T-helper 1 cell treated with Interleukin-12 subunit alpha and Interleukin-12 subunit beta and Interleukin-4 antibody, amounts not matched to agents 30 μg/mL and 1 μg/mL, for 36 hours (primary cell): ENCODE measurements around the gene AP2S1.
"Not testable (repeated sequence)": the region's sequence is repeated elsewhere in the genome, so short reads cannot be mapped to it uniquely, and the experiment has no call there.

Experiments used
- H3K27ac Mint-ChIP-seq: one replicate; pipeline ENCODE4 v1.8.0; 2021; ENCODE audit warnings: mild to moderate bottlenecking, mixed read lengths
- H3K27me3 Mint-ChIP-seq: one replicate; pipeline ENCODE4 v1.8.0; 2021; ENCODE audit warnings: low read depth, mixed read lengths
- H3K36me3 Mint-ChIP-seq: one replicate; pipeline ENCODE4 v1.8.0; 2021; ENCODE audit warnings: low read depth, mixed read lengths
- H3K4me1 Mint-ChIP-seq: one replicate; pipeline ENCODE4 v1.8.0; 2021; ENCODE audit warnings: low read depth, mixed read lengths
- H3K4me3 Mint-ChIP-seq: one replicate; pipeline ENCODE4 v1.8.0; 2021; ENCODE audit warnings: mild to moderate bottlenecking, moderate library complexity, mixed read lengths
- H3K9me3 Mint-ChIP-seq: one replicate; pipeline ENCODE4 v1.8.0; 2021; ENCODE audit warnings: mixed read lengths

AP2S1 gene

GRCh38 chr19:46878613-46879375 is 28.1 kb upstream of the AP2S1 start:
- no peak overlapping the region for H3K27ac Mint-ChIP-seq
- peaks cover 3% of the 10 kb centered on the region for H3K36me3 Mint-ChIP-seq
- H3K9me3 Mint-ChIP-seq, result no peaks in the 10 kb centered on the region
- no peaks in the 10 kb centered on the region for H3K27me3 Mint-ChIP-seq
- H3K4me3 Mint-ChIP-seq, result no peak overlapping the region
- H3K4me1 Mint-ChIP-seq, result peaks cover 2% of the 10 kb centered on the region

- H3K9me3 Mint-ChIP-seq, result no peaks in the 10 kb centered on the region
- no peaks in the 10 kb centered on the region for H3K27me3 Mint-ChIP-seq
- H3K4me3 Mint-ChIP-seq, result no peak overlapping the region
- H3K36me3 Mint-ChIP-seq, result peaks cover 3% of the 10 kb centered on the region
- H3K27ac Mint-ChIP-seq, result no peak overlapping the region
- peaks cover 4% of the 10 kb centered on the region for H3K4me1 Mint-ChIP-seq
Observed at GRCh38 chr19:46875657-46876056, 25.0 kb upstream of the AP2S1 start.

GRCh38 chr19:46875234-46875633 is 24.6 kb upstream of the AP2S1 start:
- H3K4me3 Mint-ChIP-seq, result no peak overlapping the region
- peaks cover 3% of the 10 kb centered on the region for H3K36me3 Mint-ChIP-seq
- H3K27ac Mint-ChIP-seq, result no peak overlapping the region
- peaks cover 4% of the 10 kb centered on the region for H3K4me1 Mint-ChIP-seq
- H3K27me3 Mint-ChIP-seq, result no peaks in the 10 kb centered on the region
- H3K9me3 Mint-ChIP-seq, result no peaks in the 10 kb centered on the region

- Mint-ChIP-seq H3K9me3 (no peaks in the 10 kb centered on the region), H3K4me3 (no peak overlapping the region), H3K27ac (no peak overlapping the region), H3K27me3 (no peaks in the 10 kb centered on the region), H3K4me1 (peaks cover 12% of the 10 kb centered on the region), H3K36me3 (peaks cover 4% of the 10 kb centered on the region)
Observed at GRCh38 chr19:46872967-46873366, 22.3 kb upstream of the AP2S1 start.

GRCh38 chr19:46871173-46871572 is 20.5 kb upstream of the AP2S1 start:
- H3K27ac Mint-ChIP-seq, H3K27me3 Mint-ChIP-seq: not testable (repeated sequence)
- H3K4me1 Mint-ChIP-seq, result peaks cover 21% of the 10 kb centered on the region

GRCh38 chr19:46868025-46868802 is 17.6 kb upstream of the AP2S1 start:
- Mint-ChIP-seq H3K36me3 (peaks cover 5% of the 10 kb centered on the region), H3K27ac (no peak overlapping the region), H3K27me3 (no peaks in the 10 kb centered on the region), H3K4me1 (peaks cover 29% of the 10 kb centered on the region), H3K4me3 (no peak overlapping the region), H3K9me3 (no peaks in the 10 kb centered on the region)

More at GRCh38 chr19:46871173-46871572, 20.5 kb upstream of the AP2S1 start:
- H3K4me3 Mint-ChIP-seq, H3K9me3 Mint-ChIP-seq, H3K36me3 Mint-ChIP-seq: not testable (repeated sequence)

- H3K27ac Mint-ChIP-seq, result no peak overlapping the region
- no peaks in the 10 kb centered on the region for H3K9me3 Mint-ChIP-seq
- no peaks in the 10 kb centered on the region for H3K27me3 Mint-ChIP-seq
- H3K4me3 Mint-ChIP-seq, result no peak overlapping the region
- peaks cover 26% of the 10 kb centered on the region for H3K4me1 Mint-ChIP-seq
- peaks cover 5% of the 10 kb centered on the region for H3K36me3 Mint-ChIP-seq
Observed at GRCh38 chr19:46867170-46867569, 16.5 kb upstream of the AP2S1 start.

GRCh38 chr19:46866407-46867136 is 15.9 kb upstream of the AP2S1 start:
- Mint-ChIP-seq H3K4me3 (no peak overlapping the region), H3K27ac (no peak overlapping the region), H3K27me3 (no peaks in the 10 kb centered on the region), H3K36me3 (peaks cover 5% of the 10 kb centered on the region), H3K4me1 (peaks cover 26% of the 10 kb centered on the region), H3K9me3 (no peaks in the 10 kb centered on the region)

GRCh38 chr19:46863818-46864629 is 13.4 kb upstream of the AP2S1 start:
- Mint-ChIP-seq H3K4me3 (no peak overlapping the region), H3K27ac (no peak overlapping the region), H3K36me3 (peaks cover 9% of the 10 kb centered on the region), H3K27me3 (no peaks in the 10 kb centered on the region), H3K4me1 (peaks cover 27% of the 10 kb centered on the region), H3K9me3 (no peaks in the 10 kb centered on the region)

- no peaks in the 10 kb centered on the region for H3K9me3 Mint-ChIP-seq
- H3K27me3 Mint-ChIP-seq, result no peaks in the 10 kb centered on the region
- H3K36me3 Mint-ChIP-seq, result peaks cover 7% of the 10 kb centered on the region
- H3K4me3 Mint-ChIP-seq, result no peak overlapping the region
- H3K27ac Mint-ChIP-seq, result no peak overlapping the region
- peaks cover 22% of the 10 kb centered on the region for H3K4me1 Mint-ChIP-seq
Observed at GRCh38 chr19:46862974-46863632, 12.5 kb upstream of the AP2S1 start.

- peaks cover 21% of the 10 kb centered on the region for H3K4me1 Mint-ChIP-seq
- H3K9me3 Mint-ChIP-seq, result no peaks in the 10 kb centered on the region
- no peaks in the 10 kb centered on the region for H3K27me3 Mint-ChIP-seq
- peaks cover 7% of the 10 kb centered on the region for H3K36me3 Mint-ChIP-seq
- H3K27ac Mint-ChIP-seq, result no peak overlapping the region
- H3K4me3 Mint-ChIP-seq, result no peak overlapping the region
Observed at GRCh38 chr19:46862503-46862834, 11.8 kb upstream of the AP2S1 start.

GRCh38 chr19:46861691-46862502 is 11.3 kb upstream of the AP2S1 start:
- no peak overlapping the region for H3K27ac Mint-ChIP-seq
- H3K4me3 Mint-ChIP-seq, result no peak overlapping the region
- H3K27me3 Mint-ChIP-seq, result no peaks in the 10 kb centered on the region
- H3K36me3 Mint-ChIP-seq, result peaks cover 7% of the 10 kb centered on the region
- no peaks in the 10 kb centered on the region for H3K9me3 Mint-ChIP-seq
- H3K4me1 Mint-ChIP-seq, result peaks cover 17% of the 10 kb centered on the region
